GM20000 (cell line): ENCODE data around the gene LRRC45.

ENCODE experiments used
- DNase-seq: peaks from one replicate; pipeline ENCODE4 v3.0.0; 2012; ENCODE audit warnings: low spot score
- CTCF ChIP-seq: IDR thresholded peaks from 2 replicates; pipeline ENCODE4 v1.5.1; 2012; ENCODE audit warnings: mild to moderate bottlenecking, control low read depth; ENCODE audit errors: extremely low read depth, missing control alignments

LRRC45 gene

GRCh38 chr17:82049106-82049505, 26.0 kb downstream of the LRRC45 start:
- no peak for TF ChIP-seq CTCF
- no peak for DNase-seq

GRCh38 chr17:82049521-82049971, 26.4 kb downstream of the LRRC45 start:
- no peak for TF ChIP-seq CTCF
- DNase-seq: no peak

GRCh38 chr17:82050152-82050760, 27.2 kb downstream of the LRRC45 start:
- DNase-seq: no peak
- no peak for TF ChIP-seq CTCF

- TF ChIP-seq CTCF: no peak
- DNase-seq: peak; percentile 68
Observed at GRCh38 chr17:82050761-82051641, 27.9 kb downstream of the LRRC45 start.

GRCh38 chr17:82051776-82052637, 28.9 kb downstream of the LRRC45 start, which contains the start of the genes GPS1 and RFNG:
GPS1 (plus strand) TSS chr17:82051898; CDS start chr17:82051932, 34 bp downstream.
RFNG (minus strand) TSS chr17:82051811; CDS start chr17:82051766, 45 bp downstream.
- DNase-seq: peak; percentile 99
- TF ChIP-seq CTCF: no peak

GRCh38 chr17:82052638-82053059, 29.5 kb downstream of the LRRC45 start:
- no peak for TF ChIP-seq CTCF
- DNase-seq: no peak

- no peak for DNase-seq
Observed at GRCh38 chr17:82053130-82053529, 30.0 kb downstream of the LRRC45 start.

More at GRCh38 chr17:82053130-82053529, 30.0 kb downstream of the LRRC45 start:
- TF ChIP-seq CTCF: no peak
